Natural killer cell treated with Interleukin-12 subunit alpha and Interleukin-12 subunit beta and Interleukin-15 and Interleukin-18, amount 100 ng/mL, for 72 hours (primary cell): Measurements from ENCODE around the gene GSG1L. TPM values are rescaled to one million over a fixed set of nuclear protein-coding genes. Genes with fewer than 3 reads are reported as not detected.
A peak's percentile ranks its signal among the peaks of the same experiment; 100 is the strongest.

Experiments used
- ATAC-seq, 2 donors: fragments of 150-1000 bp; cut with Tn5 transposase in 1 of 2; sonication (Bioruptor Pico), chemical (Tn5 transposase) in 1 of 2; 2 replicates each; pipeline ENCODE4 v1.10.0; 2021
- DNase-seq: peaks from one replicate; pipeline ENCODE4 v3.0.0; 2022; ENCODE audit warnings: low spot score
- H3K27ac Mint-ChIP-seq, 2 donors: 1 replicate in 1 of 2; 2 replicates in 1 of 2; pipeline ENCODE4 v1.8.0; 2022; ENCODE audit warnings: mixed read lengths in 2 of 2, mild to moderate bottlenecking in 1 of 2, moderate library complexity in 1 of 2
- H3K27me3 Mint-ChIP-seq, 2 donors: 1 replicate in 1 of 2; 2 replicates in 1 of 2; pipeline ENCODE4 v1.8.0; 2022; ENCODE audit warnings: mixed read lengths in 2 of 2
- H3K36me3 Mint-ChIP-seq: one replicate; pipeline ENCODE4 v1.8.0; 2022; ENCODE audit warnings: mixed read lengths
- H3K4me1 Mint-ChIP-seq, 2 donors: 1 replicate in 1 of 2; 2 replicates in 1 of 2; pipeline ENCODE4 v1.8.0; 2022; ENCODE audit warnings: low read depth in 2 of 2, mixed read lengths in 2 of 2, mild to moderate bottlenecking in 1 of 2
- H3K4me3 Mint-ChIP-seq: one replicate; pipeline ENCODE4 v1.8.0; 2022; ENCODE audit warnings: mixed read lengths
- H3K9me3 Mint-ChIP-seq: 2 replicates; pipeline ENCODE4 v1.8.0; 2022; ENCODE audit warnings: mixed read lengths
- total RNA-seq, 2 donors: library from RNA; stranded (reverse); gene quantifications; one replicate each; pipeline ENCODE4 v1.2.3, GENCODE V29; 2022

GSG1L gene
- not detected for total RNA-seq

GRCh38 chr16:28063591-28064061 lies at the start of gene GSG1L:
Gene GSG1L (minus strand): TSS chr16:28063714. CDS start chr16:28063424, 290 bp downstream.
- Mint-ChIP-seq H3K4me1 (no peaks in the 10 kb centered on the region), H3K27me3 (peaks cover 35 to 40% of the 10 kb centered on the region in 2 donors), H3K36me3 (no peaks in the 10 kb centered on the region), H3K27ac (no peak within 1 kb of the TSS), H3K9me3 (no peaks in the 10 kb centered on the region), H3K4me3 (no peak within 1 kb of the TSS)
- DNase-seq, result no peak
- ATAC-seq, result peak in 1 of 2 donors; percentile 18

- H3K36me3 Mint-ChIP-seq, result peaks cover 32% of the 10 kb centered on the region
- no peaks in the 10 kb centered on the region for H3K9me3 Mint-ChIP-seq
- no peak for DNase-seq
- H3K27ac Mint-ChIP-seq, result peak overlapping the region; percentile 47 to 72
- peak overlapping the region; percentile 34 for H3K4me3 Mint-ChIP-seq
- H3K27me3 Mint-ChIP-seq, result no peaks in the 10 kb centered on the region
- peak; percentile 20 to 89 for ATAC-seq
- H3K4me1 Mint-ChIP-seq, result peaks cover 20 to 27% of the 10 kb centered on the region in 2 donors
Measured at GRCh38 chr16:28112908-28113307, 49.4 kb upstream of the GSG1L start.

DNA sequence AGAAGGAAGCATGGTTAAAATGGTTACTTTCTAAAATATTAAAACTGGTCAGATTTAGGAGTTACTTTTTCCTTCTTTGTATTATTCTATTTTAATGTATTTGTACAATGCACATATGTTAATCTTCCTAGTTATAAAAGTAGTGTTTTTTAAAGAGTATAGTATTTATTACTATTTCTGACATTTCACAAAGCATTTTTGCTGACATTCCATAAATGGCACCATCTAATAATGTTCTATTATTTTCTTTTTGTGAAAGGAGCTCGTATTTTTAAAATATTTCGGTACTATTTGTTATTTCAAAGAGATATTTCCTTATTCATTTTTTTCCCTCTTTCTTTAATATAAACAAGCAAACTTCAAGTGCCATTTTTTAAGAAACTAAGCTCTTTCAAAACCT lies 47.5 kb upstream of the GSG1L start:
- peak overlapping the region; percentile 5 to 81 for H3K27ac Mint-ChIP-seq
- DNase-seq, result no peak
- peaks cover 20 to 27% of the 10 kb centered on the region in 2 donors for H3K4me1 Mint-ChIP-seq
- H3K27me3 Mint-ChIP-seq, result no peaks in the 10 kb centered on the region
- no peak for ATAC-seq
- H3K4me3 Mint-ChIP-seq, result no peak overlapping the region
- H3K9me3 Mint-ChIP-seq, result no peaks in the 10 kb centered on the region
- H3K36me3 Mint-ChIP-seq, result peaks cover 23% of the 10 kb centered on the region

GRCh38 chr16:28110479-28110878 lies 47.0 kb upstream of the GSG1L start:
- no peak for ATAC-seq
- H3K36me3 Mint-ChIP-seq, result peaks cover 19% of the 10 kb centered on the region
- H3K27ac Mint-ChIP-seq, result peak overlapping the region; percentile 5 to 81
- no peak overlapping the region for H3K4me3 Mint-ChIP-seq
- H3K4me1 Mint-ChIP-seq, result peaks cover 20 to 27% of the 10 kb centered on the region in 2 donors
- no peak for DNase-seq
- H3K27me3 Mint-ChIP-seq, result no peaks in the 10 kb centered on the region
- H3K9me3 Mint-ChIP-seq, result no peaks in the 10 kb centered on the region

- ATAC-seq, result peak; percentile 63 to 73
- DNase-seq, result no peak
- Mint-ChIP-seq H3K4me3 (no peak overlapping the region), H3K36me3 (peaks cover 16% of the 10 kb centered on the region), H3K4me1 (peaks cover 20 to 27% of the 10 kb centered on the region in 2 donors), H3K9me3 (no peaks in the 10 kb centered on the region), H3K27me3 (no peaks in the 10 kb centered on the region), H3K27ac (peak overlapping the region; percentile 5 to 81)
Measured at GRCh38 chr16:28110074-28110473, 46.6 kb upstream of the GSG1L start.

DNA sequence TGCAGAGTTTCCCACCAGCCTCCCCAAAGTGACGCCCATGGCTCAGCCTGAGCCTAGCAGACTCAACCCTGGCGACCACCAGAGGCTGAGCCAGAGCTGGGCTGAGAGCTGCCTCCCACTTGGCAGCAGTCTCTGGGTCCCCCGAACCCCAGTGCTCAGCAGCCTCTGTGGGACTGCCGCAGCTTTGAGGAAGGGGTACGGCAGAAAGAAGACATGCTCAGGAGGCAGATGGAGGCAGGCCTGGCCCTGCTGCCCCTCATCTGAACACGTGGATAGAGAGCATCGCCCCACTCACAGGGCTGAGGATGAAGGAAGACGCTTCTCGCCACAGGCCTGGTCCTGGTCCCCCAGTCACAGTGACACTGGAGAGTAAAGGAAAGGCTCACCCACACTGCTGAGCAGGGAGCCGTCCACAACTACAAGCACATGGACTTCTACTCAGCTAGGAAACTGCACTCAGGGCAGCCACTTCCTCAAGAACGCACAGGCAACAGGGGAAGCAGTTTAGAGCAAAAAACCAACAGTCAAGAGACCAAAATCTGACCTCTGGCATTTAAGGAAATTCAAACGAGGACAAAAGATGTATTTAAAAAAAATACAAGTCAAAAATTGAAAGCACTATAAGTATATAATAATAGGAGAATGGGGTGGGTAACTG lies 45.2 kb upstream of the GSG1L start:
- peaks cover 20 to 27% of the 10 kb centered on the region in 2 donors for H3K4me1 Mint-ChIP-seq
- ATAC-seq (no peak), DNase-seq (no peak)
- no peaks in the 10 kb centered on the region for H3K9me3 Mint-ChIP-seq
- no peaks in the 10 kb centered on the region for H3K27me3 Mint-ChIP-seq
- peak overlapping the region in 1 of 2 donors; percentile 5 for H3K27ac Mint-ChIP-seq
- peaks cover 12% of the 10 kb centered on the region for H3K36me3 Mint-ChIP-seq
- no peak overlapping the region for H3K4me3 Mint-ChIP-seq

DNA sequence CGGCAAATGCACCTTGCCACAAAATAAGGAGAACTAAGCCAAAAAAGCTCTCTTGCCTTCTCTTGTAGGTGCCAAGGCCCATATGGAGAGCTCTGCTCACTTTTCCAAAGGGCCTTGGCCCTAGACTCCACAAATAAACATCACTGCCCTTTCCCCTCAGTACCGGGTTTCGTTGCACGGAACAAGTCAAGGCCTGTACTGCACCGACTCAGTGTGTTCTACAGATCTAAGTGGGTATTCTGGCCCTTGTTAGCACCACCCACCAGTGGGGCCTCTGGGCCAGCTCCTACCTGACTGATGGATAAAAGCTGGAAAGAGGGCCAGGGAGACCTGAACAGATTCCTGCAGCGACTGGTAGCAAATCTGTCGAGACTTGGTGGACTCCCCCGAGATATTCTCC lies 43.7 kb upstream of the GSG1L start:
- Mint-ChIP-seq H3K4me1 (peaks cover 14 to 18% of the 10 kb centered on the region in 2 donors), H3K27me3 (no peaks in the 10 kb centered on the region), H3K27ac (no peak overlapping the region), H3K36me3 (peaks cover 6% of the 10 kb centered on the region), H3K9me3 (no peaks in the 10 kb centered on the region), H3K4me3 (no peak overlapping the region)
- DNase-seq, result peak; percentile 6
- no peak for ATAC-seq

GRCh38 chr16:28106467-28107215 lies 43.1 kb upstream of the GSG1L start:
- no peak overlapping the region for H3K4me3 Mint-ChIP-seq
- no peaks in the 10 kb centered on the region for H3K9me3 Mint-ChIP-seq
- peaks cover 14 to 20% of the 10 kb centered on the region in 2 donors for H3K4me1 Mint-ChIP-seq
- H3K27ac Mint-ChIP-seq, result peak overlapping the region in 1 of 2 donors; percentile 27
- H3K36me3 Mint-ChIP-seq, result peaks cover 6% of the 10 kb centered on the region
- DNase-seq (peak; percentile 34), ATAC-seq (no peak)
- no peaks in the 10 kb centered on the region for H3K27me3 Mint-ChIP-seq

GRCh38 chr16:28105954-28106353 lies 42.4 kb upstream of the GSG1L start:
- ATAC-seq (no peak), DNase-seq (peak; percentile 2)
- Mint-ChIP-seq H3K36me3 (peaks cover 6% of the 10 kb centered on the region), H3K4me1 (peaks cover 14 to 20% of the 10 kb centered on the region in 2 donors), H3K4me3 (no peak overlapping the region), H3K27ac (peak overlapping the region in 1 of 2 donors; percentile 27), H3K9me3 (no peaks in the 10 kb centered on the region), H3K27me3 (no peaks in the 10 kb centered on the region)

- Mint-ChIP-seq H3K4me3 (no peak overlapping the region), H3K27me3 (no peaks in the 10 kb centered on the region), H3K4me1 (peaks cover 9 to 15% of the 10 kb centered on the region in 2 donors), H3K27ac (peak overlapping the region in 1 of 2 donors; percentile 23), H3K9me3 (no peaks in the 10 kb centered on the region), H3K36me3 (peaks cover 9% of the 10 kb centered on the region)
- DNase-seq, result no peak
- ATAC-seq, result no peak
Measured at GRCh38 chr16:28105297-28105696, 41.8 kb upstream of the GSG1L start.

- Mint-ChIP-seq H3K4me3 (no peak overlapping the region), H3K4me1 (peaks cover 3 to 10% of the 10 kb centered on the region in 2 donors), H3K9me3 (no peaks in the 10 kb centered on the region), H3K27me3 (no peaks in the 10 kb centered on the region), H3K36me3 (peaks cover 9% of the 10 kb centered on the region), H3K27ac (no peak overlapping the region)
- DNase-seq, result no peak
- ATAC-seq, result no peak
Measured at GRCh38 chr16:28104404-28104803, 40.9 kb upstream of the GSG1L start.

GRCh38 chr16:28103516-28104170 lies 40.1 kb upstream of the GSG1L start:
- Mint-ChIP-seq H3K36me3 (peaks cover 6% of the 10 kb centered on the region), H3K4me3 (no peak overlapping the region), H3K4me1 (peaks cover 0 to 5% of the 10 kb centered on the region in 2 donors), H3K27me3 (no peaks in the 10 kb centered on the region), H3K27ac (no peak overlapping the region), H3K9me3 (no peaks in the 10 kb centered on the region)
- ATAC-seq (no peak), DNase-seq (peak; percentile 22)

DNA sequence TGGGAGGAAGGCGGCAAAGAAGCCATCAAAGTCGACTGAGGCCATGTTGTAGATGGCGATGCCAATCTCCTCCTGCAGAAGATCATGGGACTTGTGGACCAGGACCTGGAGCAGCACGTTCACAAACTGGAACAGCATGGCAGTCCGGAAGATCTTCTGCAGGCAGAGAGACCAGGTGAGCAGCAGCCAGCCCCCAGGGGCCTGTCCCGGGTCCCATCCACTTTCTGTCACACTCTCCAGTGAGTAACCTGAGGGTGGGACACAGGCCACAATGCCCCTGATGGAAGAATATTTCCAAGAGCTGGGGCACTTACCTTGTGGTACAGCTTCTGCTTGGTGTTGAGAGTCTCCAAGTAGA lies 38.0 kb upstream of the GSG1L start:
- Mint-ChIP-seq H3K27ac (no peak overlapping the region), H3K4me1 (peaks cover 0 to 13% of the 10 kb centered on the region in 2 donors), H3K4me3 (no peak overlapping the region), H3K9me3 (no peaks in the 10 kb centered on the region), H3K27me3 (no peaks in the 10 kb centered on the region), H3K36me3 (peaks cover 6% of the 10 kb centered on the region)
- DNase-seq (no peak), ATAC-seq (no peak)
